Measurements from ENCODE around the gene ADAM30.

DNA sequence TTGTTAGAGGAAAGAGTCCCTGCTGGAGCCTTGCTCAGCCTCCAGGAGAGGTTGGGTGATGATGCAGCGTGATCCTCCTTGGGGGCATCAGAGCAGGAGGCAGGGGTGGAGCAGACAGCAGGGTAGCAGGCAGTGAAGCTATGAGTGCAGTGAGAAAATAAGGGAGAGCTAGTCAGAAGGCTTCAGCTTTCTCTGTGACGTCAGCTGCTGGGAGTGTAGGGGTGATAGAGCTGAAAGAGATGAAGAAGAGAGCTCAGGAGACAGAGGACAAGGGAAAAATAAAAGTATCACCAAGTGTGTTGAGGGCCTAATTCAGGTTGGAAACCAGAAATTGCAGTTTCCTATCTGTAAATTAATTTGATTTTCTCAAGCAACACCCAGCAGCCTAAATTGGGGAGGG is 2.2 kb upstream of the ADAM30 start:
- no peak for TF ChIP-seq POLR2A (IDR thresholded peaks at IDR 0.05)
- TF ChIP-seq CTCF (IDR thresholded peaks at IDR 0.05) = no peak
- no peak for TF ChIP-seq POLR2AphosphoS5 (IDR thresholded peaks at IDR 0.05)
